ENCODE data around the gene SELP. TPM values are rescaled to one million over a fixed set of nuclear protein-coding genes. Genes with fewer than 3 reads are reported as not detected.

Gene SELP
- total and polyA plus RNA-seq, 5 donors from 2014 or later, result 12.1 to 25.2 (median 22.2) TPM

- peaks cover 41 to 60% (median 43%) of the 10 kb centered on the region in 4 donors for H3K4me1 Mint-ChIP-seq
- peak overlapping the region; percentile 51 for H3K27ac ChIP-seq (ENCODE audit: insufficient read depth, low read length, poor library complexity, severe bottlenecking)
- no peaks in the 10 kb centered on the region for H3K9me3 ChIP-seq (ENCODE audit: control insufficient read depth in 2 of 2, low read length in 2 of 2)
These were observed 17.6 kb upstream of the SELP start for GRCh38 chr1:169647512-169647911.

GRCh38 chr1:169644297-169644696 is 14.4 kb upstream of the SELP start:
- H3K9me3 ChIP-seq (ENCODE audit: control insufficient read depth in 2 of 2, low read length in 2 of 2), result no peaks in the 10 kb centered on the region

More at GRCh38 chr1:169647512-169647911, 17.6 kb upstream of the SELP start:
- Mint-ChIP-seq H3K9me3 (peaks cover 0 to 6% (median 1%) of the 10 kb centered on the region in 7 donors), H3K4me3 (peak overlapping the region in 2 of 4 donors; percentile 67 to 68), H3K27me3 (no peaks in the 10 kb centered on the region), H3K36me3 (no peaks in the 10 kb centered on the region), H3K27ac (peak overlapping the region; percentile 69 to 91 (median 78))
- Histone ChIP-seq H3K4me3 (ENCODE audit: low read depth, low read length) (no peak overlapping the region), H3K4me1 (ENCODE audit: control insufficient read depth, insufficient read depth, low read length, poor library complexity, severe bottlenecking) (peaks cover 25% of the 10 kb centered on the region), H3K36me3 (ENCODE audit: control insufficient read depth, insufficient read depth, low read length) (no peaks in the 10 kb centered on the region), H3K27me3 (ENCODE audit: control insufficient read depth, insufficient read depth, low read length) (no peaks in the 10 kb centered on the region)
- DNase-seq (no peak), ATAC-seq (ENCODE audit: low read depth in 2 of 2) (no peak)

GRCh38 chr1:169634877-169635276 is 5.0 kb upstream of the SELP start:
- peaks cover 5% of the 10 kb centered on the region for H3K27me3 Mint-ChIP-seq
- H3K27ac ChIP-seq (ENCODE audit: insufficient read depth, low read length, poor library complexity, severe bottlenecking), result no peak overlapping the region
- H3K4me3 ChIP-seq (ENCODE audit: low read depth, low read length), result no peak overlapping the region
- H3K36me3 ChIP-seq (ENCODE audit: control insufficient read depth, insufficient read depth, low read length), result peaks cover 2% of the 10 kb centered on the region
- no peak overlapping the region for H3K4me3 Mint-ChIP-seq
- no peak for DNase-seq
- H3K9me3 ChIP-seq (ENCODE audit: control insufficient read depth in 2 of 2, low read length in 2 of 2), result peaks cover 19 to 25% of the 10 kb centered on the region in 2 experiments
- H3K9me3 Mint-ChIP-seq, result peaks cover 2 to 23% (median 14%) of the 10 kb centered on the region in 7 donors
- no peak overlapping the region for H3K27ac Mint-ChIP-seq
- no peak for ATAC-seq (ENCODE audit: low read depth in 2 of 2)
- H3K36me3 Mint-ChIP-seq, result peaks cover 28% of the 10 kb centered on the region
- H3K27me3 ChIP-seq (ENCODE audit: control insufficient read depth, insufficient read depth, low read length), result no peaks in the 10 kb centered on the region
- peaks cover 9 to 26% (median 17%) of the 10 kb centered on the region in 4 donors for H3K4me1 Mint-ChIP-seq
- H3K4me1 ChIP-seq (ENCODE audit: control insufficient read depth, insufficient read depth, low read length, poor library complexity, severe bottlenecking), result peaks cover 4% of the 10 kb centered on the region

More at GRCh38 chr1:169644297-169644696, 14.4 kb upstream of the SELP start:
- Mint-ChIP-seq H3K27me3 (no peaks in the 10 kb centered on the region), H3K27ac (peak overlapping the region in 1 of 3 donors; percentile 78), H3K4me1 (peaks cover 29 to 53% (median 38%) of the 10 kb centered on the region in 4 donors), H3K9me3 (peaks cover 0 to 6% (median 1%) of the 10 kb centered on the region in 7 donors), H3K36me3 (peaks cover 15% of the 10 kb centered on the region), H3K4me3 (no peak overlapping the region)
- peaks cover 20% of the 10 kb centered on the region for H3K4me1 ChIP-seq (ENCODE audit: control insufficient read depth, insufficient read depth, low read length, poor library complexity, severe bottlenecking)
- H3K27ac ChIP-seq (ENCODE audit: insufficient read depth, low read length, poor library complexity, severe bottlenecking), result no peak overlapping the region
- DNase-seq (no peak), ATAC-seq (ENCODE audit: low read depth in 2 of 2) (no peak)
- H3K4me3 ChIP-seq (ENCODE audit: low read depth, low read length), result no peak overlapping the region
- no peaks in the 10 kb centered on the region for H3K36me3 ChIP-seq (ENCODE audit: control insufficient read depth, insufficient read depth, low read length)
- no peaks in the 10 kb centered on the region for H3K27me3 ChIP-seq (ENCODE audit: control insufficient read depth, insufficient read depth, low read length)

- H3K4me3 Mint-ChIP-seq, result no peak overlapping the region
- H3K4me1 ChIP-seq (ENCODE audit: control insufficient read depth, insufficient read depth, low read length, poor library complexity, severe bottlenecking), result no peaks in the 10 kb centered on the region
- H3K9me3 Mint-ChIP-seq, result peaks cover 2 to 23% (median 14%) of the 10 kb centered on the region in 7 donors
- no peak for DNase-seq
- peaks cover 3 to 24% (median 17%) of the 10 kb centered on the region in 4 donors for H3K4me1 Mint-ChIP-seq
- H3K27me3 Mint-ChIP-seq, result peaks cover 5% of the 10 kb centered on the region
- no peak overlapping the region for H3K27ac Mint-ChIP-seq
- H3K36me3 Mint-ChIP-seq, result peaks cover 27% of the 10 kb centered on the region
- H3K4me3 ChIP-seq (ENCODE audit: low read depth, low read length), result no peak overlapping the region
- peaks cover 19 to 25% of the 10 kb centered on the region in 2 experiments for H3K9me3 ChIP-seq (ENCODE audit: control insufficient read depth in 2 of 2, low read length in 2 of 2)
- ATAC-seq (ENCODE audit: low read depth in 2 of 2), result no peak
- H3K27me3 ChIP-seq (ENCODE audit: control insufficient read depth, insufficient read depth, low read length), result no peaks in the 10 kb centered on the region
- peaks cover 2% of the 10 kb centered on the region for H3K36me3 ChIP-seq (ENCODE audit: control insufficient read depth, insufficient read depth, low read length)
- H3K27ac ChIP-seq (ENCODE audit: insufficient read depth, low read length, poor library complexity, severe bottlenecking), result no peak overlapping the region
These were observed 4.2 kb upstream of the SELP start for GRCh38 chr1:169634145-169634544.

- Histone ChIP-seq H3K27ac (ENCODE audit: insufficient read depth, low read length, poor library complexity, severe bottlenecking) (no peak overlapping the region), H3K9me3 (ENCODE audit: control insufficient read depth in 2 of 2, low read length in 2 of 2) (peaks cover 19 to 25% of the 10 kb centered on the region in 2 experiments), H3K4me3 (ENCODE audit: low read depth, low read length) (no peak overlapping the region), H3K36me3 (ENCODE audit: control insufficient read depth, insufficient read depth, low read length) (peaks cover 2% of the 10 kb centered on the region), H3K4me1 (ENCODE audit: control insufficient read depth, insufficient read depth, low read length, poor library complexity, severe bottlenecking) (peaks cover 7% of the 10 kb centered on the region), H3K27me3 (ENCODE audit: control insufficient read depth, insufficient read depth, low read length) (no peaks in the 10 kb centered on the region)
- DNase-seq (no peak), ATAC-seq (ENCODE audit: low read depth in 2 of 2) (no peak)
- no peak overlapping the region for H3K4me3 Mint-ChIP-seq
- H3K27ac Mint-ChIP-seq, result peak overlapping the region in 1 of 3 donors; percentile 17
- H3K4me1 Mint-ChIP-seq, result peaks cover 3 to 36% (median 27%) of the 10 kb centered on the region in 4 donors
- H3K9me3 Mint-ChIP-seq, result peaks cover 0 to 21% (median 8%) of the 10 kb centered on the region in 7 donors
- H3K36me3 Mint-ChIP-seq, result peaks cover 27% of the 10 kb centered on the region
- H3K27me3 Mint-ChIP-seq, result peaks cover 5% of the 10 kb centered on the region
These were observed 1.3 kb upstream of the SELP start for GRCh38 chr1:169631249-169631648.

GRCh38 chr1:169624912-169625311 is 5.0 kb downstream of the SELP start:
- Histone ChIP-seq H3K36me3 (ENCODE audit: control insufficient read depth, insufficient read depth, low read length) (no peaks in the 10 kb centered on the region), H3K4me3 (ENCODE audit: low read depth, low read length) (no peak overlapping the region), H3K27me3 (ENCODE audit: control insufficient read depth, insufficient read depth, low read length) (no peaks in the 10 kb centered on the region), H3K9me3 (ENCODE audit: control insufficient read depth in 2 of 2, low read length in 2 of 2) (no peaks in the 10 kb centered on the region), H3K27ac (ENCODE audit: insufficient read depth, low read length, poor library complexity, severe bottlenecking) (no peak overlapping the region), H3K4me1 (ENCODE audit: control insufficient read depth, insufficient read depth, low read length, poor library complexity, severe bottlenecking) (peaks cover 27% of the 10 kb centered on the region)
- DNase-seq (no peak), ATAC-seq (ENCODE audit: low read depth in 2 of 2) (no peak)
- H3K36me3 Mint-ChIP-seq, result peaks cover 23% of the 10 kb centered on the region
- H3K27me3 Mint-ChIP-seq, result no peaks in the 10 kb centered on the region
- H3K4me1 Mint-ChIP-seq, result peaks cover 6 to 68% (median 49%) of the 10 kb centered on the region in 4 donors
- H3K9me3 Mint-ChIP-seq, result peaks cover 0 to 5% (median 0%) of the 10 kb centered on the region in 7 donors
- H3K4me3 Mint-ChIP-seq, result peak overlapping the region in 2 of 4 donors; percentile 9 to 49
- H3K27ac Mint-ChIP-seq, result peak overlapping the region; percentile 11 to 85 (median 63)

GRCh38 chr1:169624122-169624521 is 5.8 kb downstream of the SELP start:
- H3K27ac ChIP-seq (ENCODE audit: insufficient read depth, low read length, poor library complexity, severe bottlenecking), result no peak overlapping the region
- H3K36me3 ChIP-seq (ENCODE audit: control insufficient read depth, insufficient read depth, low read length), result no peaks in the 10 kb centered on the region
- peaks cover 19% of the 10 kb centered on the region for H3K36me3 Mint-ChIP-seq
- H3K27me3 ChIP-seq (ENCODE audit: control insufficient read depth, insufficient read depth, low read length), result no peaks in the 10 kb centered on the region
- H3K4me1 ChIP-seq (ENCODE audit: control insufficient read depth, insufficient read depth, low read length, poor library complexity, severe bottlenecking), result peaks cover 27% of the 10 kb centered on the region
- no peak overlapping the region for H3K4me3 ChIP-seq (ENCODE audit: low read depth, low read length)
- no peaks in the 10 kb centered on the region for H3K27me3 Mint-ChIP-seq
- H3K9me3 ChIP-seq (ENCODE audit: control insufficient read depth in 2 of 2, low read length in 2 of 2), result no peaks in the 10 kb centered on the region
- H3K27ac Mint-ChIP-seq, result peak overlapping the region; percentile 78 to 93 (median 85)
- peaks cover 6 to 65% (median 46%) of the 10 kb centered on the region in 4 donors for H3K4me1 Mint-ChIP-seq
- ATAC-seq (ENCODE audit: low read depth in 2 of 2) (no peak), DNase-seq (no peak)
- H3K9me3 Mint-ChIP-seq, result peaks cover 0 to 5% (median 0%) of the 10 kb centered on the region in 7 donors
- peak overlapping the region in 3 of 4 donors; percentile 3 to 31 (median 29) for H3K4me3 Mint-ChIP-seq

All from CD4-positive, CD25-positive, alpha-beta regulatory T cell (primary cell).